IPS-20b (cell line): Measurements from ENCODE around the gene GPRIN3.
"Not testable (repeated sequence)": the region's sequence is repeated elsewhere in the genome, so short reads cannot be mapped to it uniquely, and the experiment has no call there.

Experiments
- H3K27ac ChIP-seq: one replicate; pipeline ENCODE4 v1.5.1; 2013; ENCODE audit warnings: low read length
- H3K27me3 ChIP-seq: 2 replicates; pipeline ENCODE4 v1.6.1; 2013; ENCODE audit warnings: mild to moderate bottlenecking, low read length, inconsistent platforms; ENCODE audit not compliant: insufficient read depth
- H3K36me3 ChIP-seq: 2 replicates; pipeline ENCODE4 v1.6.1; 2013; ENCODE audit warnings: low read depth, mild to moderate bottlenecking, inconsistent platforms, low read length, moderate library complexity; ENCODE audit not compliant: insufficient read depth
- H3K4me1 ChIP-seq: 2 replicates; pipeline ENCODE4 v1.6.1; 2013; ENCODE audit warnings: mild to moderate bottlenecking, control low read depth, inconsistent platforms, low read length, moderate library complexity; ENCODE audit not compliant: insufficient read depth
- H3K4me3 ChIP-seq: 2 replicates; pipeline ENCODE4 v1.5.1; 2013; ENCODE audit warnings: mild to moderate bottlenecking, low read length, inconsistent platforms
- H3K9ac ChIP-seq: 2 replicates; pipeline ENCODE4 v1.6.1; 2013; ENCODE audit warnings: low read depth, mild to moderate bottlenecking, inconsistent platforms, low read length, moderate library complexity
- H3K9me3 ChIP-seq: 2 replicates; pipeline ENCODE4 v1.6.1; 2013; ENCODE audit warnings: mild to moderate bottlenecking, low read depth, low read length, inconsistent platforms; ENCODE audit not compliant: insufficient read depth

GPRIN3 gene

DNA sequence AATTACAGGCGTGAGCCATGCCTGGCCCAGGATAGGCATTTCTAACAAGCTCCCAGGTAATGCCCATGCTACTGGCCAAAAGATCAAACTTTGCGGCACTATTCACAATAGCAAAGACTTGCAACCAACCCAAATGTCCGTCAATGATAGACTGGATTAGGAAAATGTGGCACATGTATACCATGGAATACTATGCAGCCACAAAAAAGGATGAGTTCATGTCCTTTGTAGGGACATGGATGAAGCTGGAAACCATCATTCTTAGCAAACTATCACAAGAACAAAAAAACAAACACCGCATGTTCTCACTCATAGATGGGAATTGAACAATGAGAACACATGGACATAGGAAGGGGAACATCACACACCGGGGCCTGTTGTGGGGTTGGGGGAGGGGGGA lies 1.6 kb upstream of the GPRIN3 start:
- H3K27ac ChIP-seq, H3K4me1 ChIP-seq, H3K9ac ChIP-seq, H3K4me3 ChIP-seq, H3K9me3 ChIP-seq, H3K36me3 ChIP-seq: not testable (repeated sequence)
- H3K27me3 ChIP-seq, result peaks cover 27% of the 10 kb centered on the region

DNA sequence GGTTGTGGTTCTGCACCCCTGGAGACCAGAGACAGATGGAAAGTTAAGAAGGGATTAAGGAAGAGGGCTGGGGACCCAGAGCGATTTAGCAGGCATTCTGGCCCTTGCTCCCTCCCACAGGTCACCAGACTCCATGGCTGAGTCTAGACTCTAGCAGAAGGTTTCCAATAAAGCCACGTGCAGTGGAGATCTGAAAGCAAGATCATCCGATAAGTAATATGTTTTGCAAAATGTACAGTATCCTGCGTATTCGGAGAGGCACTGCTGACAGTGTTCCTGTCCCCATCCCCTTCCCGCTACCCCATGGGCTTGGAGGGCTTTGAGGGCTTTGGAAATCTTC lies 531 bp upstream of the GPRIN3 start:
- H3K9me3 ChIP-seq, result no peaks in the 10 kb centered on the region
- no peak overlapping the region for H3K27ac ChIP-seq
- H3K4me3 ChIP-seq, result peak overlapping the region; percentile 76; the same call in 1 of the 2 replicates
- H3K9ac ChIP-seq, result peak overlapping the region; percentile 53; the same call in 1 of the 2 replicates
- H3K27me3 ChIP-seq, result peaks cover 27% of the 10 kb centered on the region
- no peaks in the 10 kb centered on the region for H3K36me3 ChIP-seq
- peaks cover 3% of the 10 kb centered on the region; the same call in 1 of the 2 replicates for H3K4me1 ChIP-seq

DNA sequence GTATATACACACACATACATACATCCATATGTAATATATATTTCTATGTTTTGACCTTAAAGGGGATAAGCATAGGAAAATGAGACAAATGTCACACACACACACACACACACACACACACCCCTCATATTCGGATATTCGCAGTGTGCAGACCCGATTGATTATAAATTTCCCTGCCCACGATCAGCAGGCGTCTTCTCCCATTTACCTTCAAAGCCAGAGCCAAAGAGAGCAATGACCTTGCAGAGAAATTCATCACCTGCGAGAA lies 488 bp downstream of the GPRIN3 start:
- H3K36me3 ChIP-seq, result no peaks in the 10 kb centered on the region
- H3K27ac ChIP-seq, result no peak overlapping the region
- peaks cover 27% of the 10 kb centered on the region for H3K27me3 ChIP-seq
- peaks cover 3% of the 10 kb centered on the region; the same call in 1 of the 2 replicates for H3K4me1 ChIP-seq
- peak overlapping the region; percentile 76 for H3K4me3 ChIP-seq
- H3K9ac ChIP-seq, result peak overlapping the region; percentile 53; the same call in 1 of the 2 replicates
- no peaks in the 10 kb centered on the region for H3K9me3 ChIP-seq

DNA sequence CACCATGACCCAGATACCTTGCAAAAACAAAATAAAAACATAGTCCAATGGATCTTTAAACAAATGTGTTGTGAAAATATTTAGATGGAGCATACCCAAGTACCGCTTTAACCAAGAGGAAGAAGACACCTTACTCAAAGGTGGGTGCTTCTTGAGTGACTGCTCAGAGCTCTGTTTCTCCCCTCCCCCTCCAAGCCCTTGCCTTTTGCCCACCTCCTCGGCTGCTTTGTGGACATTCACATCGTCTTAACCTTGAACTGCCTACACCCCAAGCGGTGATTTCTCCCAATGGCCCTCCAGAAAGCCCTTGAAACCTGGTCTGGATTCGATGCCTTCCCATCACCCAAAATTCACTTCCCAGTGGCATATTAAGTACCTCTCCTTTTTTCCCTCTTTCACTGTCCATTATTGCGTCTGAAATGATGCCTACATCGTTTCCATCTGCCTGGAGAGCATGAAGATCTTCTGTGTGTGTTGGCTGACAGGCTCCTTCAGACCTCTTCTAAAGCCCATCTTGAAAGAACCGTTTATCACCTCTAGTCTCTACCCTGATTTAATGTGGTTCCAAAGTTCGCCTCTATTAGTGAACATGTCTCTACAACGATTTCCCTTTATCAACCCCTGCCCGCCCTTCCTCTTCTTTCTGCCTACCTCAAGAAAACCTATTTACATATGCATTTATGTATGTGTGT lies 968 bp downstream of the GPRIN3 start:
- Histone ChIP-seq H3K27ac (no peak overlapping the region), H3K27me3 (peaks cover 27% of the 10 kb centered on the region), H3K36me3 (no peaks in the 10 kb centered on the region), H3K9ac (no peak overlapping the region), H3K9me3 (no peaks in the 10 kb centered on the region), H3K4me1 (peaks cover 3% of the 10 kb centered on the region; the same call in 1 of the 2 replicates), H3K4me3 (peak overlapping the region; percentile 76)

DNA sequence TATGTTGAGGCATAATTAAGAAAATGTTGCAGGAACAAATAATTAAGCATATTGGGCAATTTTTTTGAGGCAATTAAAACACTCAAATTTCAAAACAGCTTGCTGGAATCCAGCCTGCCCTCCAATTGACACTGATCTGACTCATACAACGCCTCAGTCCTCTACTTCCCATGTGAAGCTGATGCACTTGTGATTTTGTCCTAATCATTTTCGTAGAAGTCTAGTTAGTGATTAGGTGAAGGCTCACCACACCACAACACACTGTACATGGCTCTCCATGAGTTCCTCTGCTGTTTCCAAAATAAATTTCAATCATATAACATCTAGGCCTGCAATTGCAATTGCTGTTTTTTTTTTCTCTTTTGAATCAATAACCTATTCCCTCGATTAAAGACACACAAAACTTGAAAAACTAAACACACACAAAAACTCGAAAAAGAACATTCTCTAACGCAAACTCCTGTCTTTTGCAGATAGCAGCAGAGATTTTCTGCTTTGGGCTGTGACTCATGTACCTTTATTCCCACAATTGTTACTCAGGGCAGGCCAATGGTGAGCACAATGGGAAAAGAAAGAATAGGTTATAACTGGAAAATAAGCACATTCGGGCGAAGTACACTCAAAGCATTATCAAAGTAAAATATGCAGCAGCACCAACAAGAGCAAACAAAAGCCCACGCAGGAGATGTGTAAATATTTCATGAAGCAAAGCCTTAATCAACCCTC lies 1.7 kb downstream of the GPRIN3 start:
- Histone ChIP-seq H3K27ac (no peak overlapping the region), H3K36me3 (no peaks in the 10 kb centered on the region), H3K9ac (no peak overlapping the region), H3K4me1 (peaks cover 3% of the 10 kb centered on the region; the same call in 1 of the 2 replicates), H3K9me3 (no peaks in the 10 kb centered on the region), H3K4me3 (no peak overlapping the region; the same call in 1 of the 2 replicates), H3K27me3 (peaks cover 27% of the 10 kb centered on the region)

DNA sequence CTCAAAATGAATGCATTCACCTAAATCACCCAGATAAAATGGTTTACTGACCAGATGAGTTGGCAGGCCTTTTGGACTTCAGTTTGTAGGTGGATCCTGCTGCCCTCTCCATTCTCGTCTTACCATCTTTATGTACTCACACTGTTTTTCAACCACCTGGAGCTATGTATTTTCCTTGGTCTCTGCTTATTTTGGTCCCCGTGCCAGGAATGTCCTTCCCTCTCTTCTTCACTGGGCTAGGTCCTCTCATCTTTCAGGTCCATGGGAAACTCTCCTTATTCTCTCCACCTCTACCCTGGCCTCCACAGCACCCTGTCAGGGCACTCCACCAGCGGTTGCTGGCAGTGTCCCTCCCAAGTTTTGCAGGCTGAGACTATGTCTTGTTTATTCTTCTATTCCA lies 2.6 kb downstream of the GPRIN3 start:
- Histone ChIP-seq H3K4me3 (no peak overlapping the region), H3K9ac (no peak overlapping the region), H3K9me3 (no peaks in the 10 kb centered on the region), H3K27ac (no peak overlapping the region), H3K4me1 (peaks cover 3% of the 10 kb centered on the region; the same call in 1 of the 2 replicates), H3K36me3 (no peaks in the 10 kb centered on the region), H3K27me3 (peaks cover 27% of the 10 kb centered on the region)

DNA sequence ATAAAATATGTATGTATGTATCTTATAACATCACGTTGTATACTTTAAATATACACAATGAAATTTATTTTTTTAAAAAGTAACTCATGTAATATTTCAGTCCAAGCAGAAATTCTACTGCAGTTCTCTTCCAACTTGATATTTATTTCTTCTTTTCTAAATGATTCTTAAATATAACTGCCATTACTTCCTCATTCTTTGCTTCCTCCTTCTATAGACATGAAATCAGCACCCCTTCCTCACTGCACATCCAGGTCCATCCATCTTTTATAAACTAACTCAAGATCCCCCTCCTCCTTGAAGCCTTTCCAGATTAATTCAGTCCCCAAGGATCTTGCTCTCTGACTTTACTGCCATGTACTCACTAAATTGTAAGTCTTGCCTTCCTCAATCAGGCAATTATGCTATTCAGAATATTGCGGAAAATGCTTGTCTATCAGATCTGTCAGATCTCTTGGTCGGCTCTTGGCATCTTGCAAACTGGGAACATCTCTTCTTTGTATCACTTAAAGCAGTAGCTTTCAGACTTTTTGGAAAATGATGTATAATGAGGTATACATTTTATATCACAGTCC lies 3.7 kb downstream of the GPRIN3 start:
- Histone ChIP-seq H3K9ac (no peak overlapping the region), H3K4me3 (no peak overlapping the region), H3K27ac (no peak overlapping the region), H3K36me3 (no peaks in the 10 kb centered on the region), H3K9me3 (no peaks in the 10 kb centered on the region), H3K27me3 (peaks cover 27% of the 10 kb centered on the region), H3K4me1 (peaks cover 3% of the 10 kb centered on the region; the same call in 1 of the 2 replicates)

DNA sequence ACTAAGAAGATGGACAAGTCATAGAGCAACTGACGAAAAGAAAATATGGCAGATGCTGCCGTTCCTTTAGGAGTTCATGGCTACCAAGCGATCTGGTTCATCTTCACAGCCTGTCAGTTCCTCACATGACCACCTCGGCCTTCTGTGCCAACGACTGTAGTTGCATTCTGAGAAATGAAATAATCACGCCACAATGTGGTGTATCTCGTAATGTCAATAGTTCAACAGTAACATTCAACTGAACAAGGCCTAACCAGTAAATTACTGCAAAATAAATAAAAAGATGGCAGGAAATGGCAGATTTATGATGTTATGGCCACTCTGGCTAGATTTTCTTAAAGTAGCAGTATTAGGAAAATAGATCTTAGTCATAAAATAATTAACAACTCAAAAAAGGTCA lies 4.4 kb downstream of the GPRIN3 start:
- H3K9ac ChIP-seq, result no peak overlapping the region
- no peaks in the 10 kb centered on the region for H3K9me3 ChIP-seq
- peaks cover 22% of the 10 kb centered on the region for H3K27me3 ChIP-seq
- no peak overlapping the region for H3K27ac ChIP-seq
- no peak overlapping the region for H3K4me3 ChIP-seq
- peaks cover 1% of the 10 kb centered on the region; the same call in 1 of the 2 replicates for H3K4me1 ChIP-seq
- H3K36me3 ChIP-seq, result no peaks in the 10 kb centered on the region

DNA sequence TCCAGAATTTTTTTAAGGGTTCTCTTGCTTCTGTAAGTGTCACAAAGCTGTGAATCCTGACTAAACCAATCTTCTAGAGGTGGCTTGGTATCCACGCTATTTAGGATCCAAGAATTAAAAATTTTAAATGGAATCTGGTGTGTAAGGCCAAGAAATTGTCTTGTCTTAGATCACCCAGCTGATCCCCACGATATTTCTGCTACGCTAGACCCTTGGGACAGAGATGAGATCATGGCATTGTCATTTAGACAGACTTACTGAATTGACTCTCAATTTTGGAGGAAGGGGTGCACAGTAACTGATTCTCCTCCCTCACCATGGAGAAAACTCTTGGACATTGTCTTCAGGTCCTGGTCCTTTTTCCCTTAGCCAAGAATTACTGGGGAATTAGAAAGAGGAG lies 5.7 kb downstream of the GPRIN3 start:
- Histone ChIP-seq H3K9me3 (no peaks in the 10 kb centered on the region), H3K27me3 (peaks cover 14% of the 10 kb centered on the region), H3K9ac (no peak overlapping the region), H3K27ac (no peak overlapping the region), H3K36me3 (no peaks in the 10 kb centered on the region), H3K4me1 (no peaks in the 10 kb centered on the region; the same call in 1 of the 2 replicates), H3K4me3 (no peak overlapping the region)

DNA sequence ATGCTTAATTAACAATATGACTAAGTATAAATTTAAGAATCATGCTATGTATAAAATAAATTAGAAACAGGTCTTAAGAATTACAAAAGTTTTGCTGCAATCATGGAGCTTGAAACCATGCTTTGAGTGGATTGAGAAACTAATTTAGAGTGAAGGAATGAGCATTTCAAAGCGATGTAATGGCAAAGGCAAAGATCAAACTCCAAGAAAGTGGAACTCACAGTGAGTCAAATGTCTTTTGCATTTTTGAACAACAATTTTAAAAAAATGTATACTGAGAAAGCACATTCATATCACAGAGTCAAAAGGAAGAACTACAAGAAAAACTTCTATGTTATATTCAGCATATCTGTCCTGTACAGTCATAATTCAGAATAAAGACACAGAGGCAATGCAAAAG lies 6.6 kb downstream of the GPRIN3 start:
- no peaks in the 10 kb centered on the region for H3K4me1 ChIP-seq
- H3K9ac ChIP-seq, result no peak overlapping the region

DNA sequence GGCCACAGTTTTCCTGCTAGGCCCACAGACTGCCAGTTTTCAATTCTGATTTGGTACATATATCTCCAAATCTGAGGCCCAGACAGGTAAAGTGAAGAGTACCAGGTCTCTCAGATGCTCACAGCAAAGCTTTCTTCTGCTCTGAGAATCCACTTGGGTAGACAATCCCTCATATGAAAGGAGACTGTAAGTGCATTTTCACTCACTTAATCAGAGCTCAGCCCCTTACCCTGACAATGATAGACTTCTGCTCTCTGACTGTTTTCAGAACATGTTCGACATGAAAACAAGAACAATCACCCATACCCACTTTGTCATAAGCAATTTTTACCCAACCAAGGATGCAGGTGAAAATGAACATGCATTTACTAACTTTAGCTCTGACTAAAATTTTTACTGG lies 7.1 kb downstream of the GPRIN3 start:
- Histone ChIP-seq H3K36me3 (no peaks in the 10 kb centered on the region), H3K27ac (no peak overlapping the region), H3K9me3 (no peaks in the 10 kb centered on the region), H3K4me3 (no peak overlapping the region), H3K9ac (no peak overlapping the region), H3K4me1 (no peaks in the 10 kb centered on the region), H3K27me3 (0 out of 2 replicates have a peak, but pooled peaks cover under 1% of the 10 kb centered on the region)

More for the DNA sequence above, 6.6 kb downstream of the GPRIN3 start:
- Histone ChIP-seq H3K4me3 (no peak overlapping the region), H3K27me3 (peaks cover 5% of the 10 kb centered on the region), H3K9me3 (no peaks in the 10 kb centered on the region), H3K36me3 (no peaks in the 10 kb centered on the region), H3K27ac (no peak overlapping the region)

DNA sequence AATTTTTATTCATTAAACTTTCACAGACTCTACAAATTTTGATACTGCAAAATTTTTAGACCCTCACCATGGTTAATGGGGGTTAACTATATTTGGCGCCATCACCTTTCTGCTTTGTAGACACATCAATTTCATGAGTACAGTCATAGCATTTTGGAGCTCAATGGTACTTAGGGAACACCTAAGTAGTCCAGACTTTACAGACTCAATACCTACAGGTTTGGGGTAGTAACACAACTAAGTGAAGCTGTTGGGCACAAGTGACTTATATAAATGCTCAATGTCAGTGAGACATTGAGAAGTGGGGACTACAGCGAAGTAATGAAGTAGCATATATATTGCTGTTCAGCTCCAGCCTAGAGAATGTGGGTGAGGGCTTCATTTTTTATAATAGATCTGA lies 7.5 kb downstream of the GPRIN3 start:
- no peaks in the 10 kb centered on the region for H3K4me1 ChIP-seq
- H3K27me3 ChIP-seq, result no peaks in the 10 kb centered on the region
- H3K4me3 ChIP-seq, result no peak overlapping the region
- H3K9me3 ChIP-seq, result no peaks in the 10 kb centered on the region
- H3K9ac ChIP-seq, result no peak overlapping the region
- H3K36me3 ChIP-seq, result no peaks in the 10 kb centered on the region
- no peak overlapping the region for H3K27ac ChIP-seq
